ENCODE results near the gene HOXA6. TPM values are rescaled to one million over a fixed set of nuclear protein-coding genes. Genes with fewer than 3 reads are reported as not detected.

The HOXA6 gene
- polyA plus RNA-seq, 1 donor from 2014 or later, result not detected

GRCh38 chr7:27156916-27157701, 9.5 kb upstream of the HOXA6 start:
- H2AFZ ChIP-seq (ENCODE audit: low read depth, low read length), result no peak overlapping the region
- no peak overlapping the region for H3K4me2 ChIP-seq (ENCODE audit: low read length)
- no peak overlapping the region for H3K9ac ChIP-seq (ENCODE audit: low read length)
- no peaks in the 10 kb centered on the region for H3K9me2 ChIP-seq (ENCODE audit: insufficient read depth, low read length)
- H4K20me1 ChIP-seq (ENCODE audit: insufficient read depth), result no peaks in the 10 kb centered on the region
- TF ChIP-seq POLR2AphosphoS5 (IDR thresholded peaks at IDR 0.05) (no peak), RAD21 (conservative IDR thresholded peaks at IDR 0.05) (no peak), EP300 (conservative IDR thresholded peaks at IDR 0.05; ENCODE audit: poor library complexity, severe bottlenecking) (no peak), SMC3 (conservative IDR thresholded peaks at IDR 0.05; ENCODE audit: poor library complexity) (no peak), EZH2 (IDR thresholded peaks at IDR 0.05; ENCODE audit: borderline replicate concordance, insufficient read depth, low read length, poor library complexity, severe bottlenecking) (no peak), REST (IDR thresholded peaks at IDR 0.05; ENCODE audit: borderline replicate concordance) (no peak), MXI1 (conservative IDR thresholded peaks at IDR 0.05; ENCODE audit: poor library complexity, severe bottlenecking) (no peak), TAF1 (IDR thresholded peaks at IDR 0.05; ENCODE audit: low read depth) (no peak), CTCF (IDR thresholded peaks at IDR 0.05; ENCODE audit: poor library complexity, severe bottlenecking) (no peak)
- peaks cover 32% of the 10 kb centered on the region for H3K9me3 ChIP-seq (ENCODE audit: low read length)
- H3K36me3 ChIP-seq (ENCODE audit: insufficient read depth, low read length), result no peaks in the 10 kb centered on the region
- peaks cover 99% of the 10 kb centered on the region for H3K27me3 ChIP-seq (ENCODE audit: insufficient read depth, low read depth, low read length)
- H3K79me2 ChIP-seq (replicated peaks; ENCODE audit: insufficient read depth, low read length), result no peaks in the 10 kb centered on the region
- no peak overlapping the region for H3K27ac ChIP-seq (ENCODE audit: low read length)
- H3F3A ChIP-seq (ENCODE audit: insufficient read depth, low read length, poor library complexity, severe bottlenecking), result no peaks in the 10 kb centered on the region
- H3K4me3 ChIP-seq (ENCODE audit: low read length), result no peak overlapping the region

GRCh38 chr7:27156508-27156898, 8.9 kb upstream of the HOXA6 start, which contains the start of gene HOXA7:
Gene HOXA7, minus strand, starts transcription at chr7:27156675. Its CDS starts 130 bp downstream, at chr7:27156545.
- Histone ChIP-seq H3K9ac (ENCODE audit: low read length) (no peak within 1 kb of the TSS), H3K9me3 (ENCODE audit: low read length) (peaks cover 37% of the 10 kb centered on the region), H3K4me3 (ENCODE audit: low read length) (peak within 1 kb of the TSS; percentile 25), H3K9me2 (ENCODE audit: insufficient read depth, low read length) (no peaks in the 10 kb centered on the region), H2AFZ (ENCODE audit: low read depth, low read length) (no peak within 1 kb of the TSS), H3K79me2 (replicated peaks; ENCODE audit: insufficient read depth, low read length) (no peaks in the 10 kb centered on the region), H3K4me2 (ENCODE audit: low read length) (no peak within 1 kb of the TSS), H3K36me3 (ENCODE audit: insufficient read depth, low read length) (no peaks in the 10 kb centered on the region), H3K27me3 (ENCODE audit: insufficient read depth, low read depth, low read length) (peaks cover 99% of the 10 kb centered on the region), H3K27ac (ENCODE audit: low read length) (no peak within 1 kb of the TSS), H4K20me1 (ENCODE audit: insufficient read depth) (no peaks in the 10 kb centered on the region), H3F3A (ENCODE audit: insufficient read depth, low read length, poor library complexity, severe bottlenecking) (no peaks in the 10 kb centered on the region)
- no peak for TF ChIP-seq RAD21 (conservative IDR thresholded peaks at IDR 0.05)
- TF ChIP-seq CTCF (IDR thresholded peaks at IDR 0.05; ENCODE audit: poor library complexity, severe bottlenecking), result no peak
- TF ChIP-seq MXI1 (conservative IDR thresholded peaks at IDR 0.05; ENCODE audit: poor library complexity, severe bottlenecking), result no peak
- no peak for TF ChIP-seq REST (IDR thresholded peaks at IDR 0.05; ENCODE audit: borderline replicate concordance)
- no peak for TF ChIP-seq TAF1 (IDR thresholded peaks at IDR 0.05; ENCODE audit: low read depth)
- TF ChIP-seq SMC3 (conservative IDR thresholded peaks at IDR 0.05; ENCODE audit: poor library complexity), result no peak
- no peak for TF ChIP-seq POLR2AphosphoS5 (IDR thresholded peaks at IDR 0.05)
- TF ChIP-seq EP300 (conservative IDR thresholded peaks at IDR 0.05; ENCODE audit: poor library complexity, severe bottlenecking), result no peak

All from neural cell (in vitro differentiated cells).